LHCN-M2 (cell line): ENCODE results near the gene SUPT6H. TPM values are rescaled to one million over a fixed set of nuclear protein-coding genes. Genes with fewer than 3 reads are reported as not detected.
A peak's percentile ranks its signal among the peaks of the same experiment; 100 is the strongest.

ENCODE experiments used
- DNase-seq: peaks from one replicate; pipeline ENCODE4 v3.0.0-alpha.2; 2012; ENCODE audit warnings: low read depth
- total RNA-seq: library from RNA; depleted of rRNA; stranded (reverse); fragments of >200 nt; gene quantifications from 2 replicates; pipeline ENCODE4 v1.2.3, GENCODE V29; 2014

SUPT6H gene
- total RNA-seq, 1 experiment from 2014 or later = 39.8 TPM

GRCh38 chr17:28700830-28701492 is 39.0 kb downstream of the SUPT6H start:
- no peak for DNase-seq

- DNase-seq = no peak
These were observed 40.2 kb downstream of the SUPT6H start for GRCh38 chr17:28702026-28702751.

- no peak for DNase-seq
These were observed 40.7 kb downstream of the SUPT6H start for GRCh38 chr17:28702752-28703150.

- no peak for DNase-seq
These were observed 41.7 kb downstream of the SUPT6H start for GRCh38 chr17:28703552-28704218.

GRCh38 chr17:28704219-28704858 is 42.3 kb downstream of the SUPT6H start:
- no peak for DNase-seq

- DNase-seq = no peak
These were observed 43.2 kb downstream of the SUPT6H start for GRCh38 chr17:28705074-28705659.

GRCh38 chr17:28705728-28706334 is 43.8 kb downstream of the SUPT6H start:
- DNase-seq = no peak

- no peak for DNase-seq
These were observed 44.7 kb downstream of the SUPT6H start for GRCh38 chr17:28706471-28707338.

- no peak for DNase-seq
These were observed 45.3 kb downstream of the SUPT6H start for GRCh38 chr17:28707339-28707720.

- DNase-seq = peak; percentile 89
These were observed 49.1 kb downstream of the SUPT6H start for GRCh38 chr17:28710861-28711722.

- DNase-seq = no peak
These were observed 49.7 kb downstream of the SUPT6H start, which contains the start of gene PROCA1 for GRCh38 chr17:28711723-28712031. TSS of gene PROCA1 (minus strand) at chr17:28711888. CDS start at chr17:28711660, 228 bp downstream.

- no peak for DNase-seq
These were observed 50.2 kb downstream of the SUPT6H start for GRCh38 chr17:28712032-28712704.

GRCh38 chr17:28712705-28713415 is 50.9 kb downstream of the SUPT6H start:
- DNase-seq = no peak

- no peak for DNase-seq
These were observed 52.3 kb downstream of the SUPT6H start for GRCh38 chr17:28714281-28714680.

- DNase-seq = no peak
These were observed 53.2 kb downstream of the SUPT6H start for GRCh38 chr17:28715217-28715616.

- no peak for DNase-seq
These were observed 55.0 kb downstream of the SUPT6H start for GRCh38 chr17:28716740-28717577.
